ENCODE data around the gene NWD2.
"Not testable (repeated sequence)": the region's sequence is repeated elsewhere in the genome, so short reads cannot be mapped to it uniquely, and the experiment has no call there.

NWD2 gene

GRCh38 chr4:37393889-37394288 lies 149.3 kb downstream of the NWD2 start:
- DNase-seq (ENCODE audit: low read depth in 2 of 2): no peak

GRCh38 chr4:37397505-37397904 lies 153.0 kb downstream of the NWD2 start:
- DNase-seq (ENCODE audit: low read depth in 2 of 2): no peak

- no peak for DNase-seq (ENCODE audit: low read depth in 2 of 2)
These were observed 155.8 kb downstream of the NWD2 start for GRCh38 chr4:37400241-37400881.

- not testable (repeated sequence) for DNase-seq (ENCODE audit: low read depth in 2 of 2)
These were observed 163.6 kb downstream of the NWD2 start for GRCh38 chr4:37407938-37408826.

- DNase-seq (ENCODE audit: low read depth in 2 of 2): not testable (repeated sequence)
These were observed 169.1 kb downstream of the NWD2 start for GRCh38 chr4:37413612-37414011.

- DNase-seq (ENCODE audit: low read depth in 2 of 2): no peak
These were observed 171.4 kb downstream of the NWD2 start for GRCh38 chr4:37415845-37416369.

- DNase-seq (ENCODE audit: low read depth in 2 of 2): no peak
These were observed 177.1 kb downstream of the NWD2 start for GRCh38 chr4:37421614-37422013.

GRCh38 chr4:37422102-37422501 lies 177.6 kb downstream of the NWD2 start:
- DNase-seq (ENCODE audit: low read depth in 2 of 2): no peak

GRCh38 chr4:37422638-37423037 lies 178.1 kb downstream of the NWD2 start:
- no peak for DNase-seq (ENCODE audit: low read depth in 2 of 2)

- no peak for DNase-seq (ENCODE audit: low read depth in 2 of 2)
These were observed 178.8 kb downstream of the NWD2 start for GRCh38 chr4:37423310-37423709.

- no peak for DNase-seq (ENCODE audit: low read depth in 2 of 2)
These were observed 180.2 kb downstream of the NWD2 start for GRCh38 chr4:37424753-37425152.

- DNase-seq (ENCODE audit: low read depth in 2 of 2): no peak
These were observed 181.3 kb downstream of the NWD2 start for GRCh38 chr4:37425857-37426256.

- DNase-seq (ENCODE audit: low read depth in 2 of 2): no peak
These were observed 182.7 kb downstream of the NWD2 start for GRCh38 chr4:37427193-37427592.

GRCh38 chr4:37429906-37430305 lies 185.4 kb downstream of the NWD2 start:
- no peak for DNase-seq (ENCODE audit: low read depth in 2 of 2)

- DNase-seq (ENCODE audit: low read depth in 2 of 2): no peak
These were observed 186.3 kb downstream of the NWD2 start for GRCh38 chr4:37430718-37431416.

GRCh38 chr4:37431417-37431743 lies 186.8 kb downstream of the NWD2 start:
- DNase-seq (ENCODE audit: low read depth in 2 of 2): no peak

- no peak for DNase-seq (ENCODE audit: low read depth in 2 of 2)
These were observed 189.9 kb downstream of the NWD2 start for GRCh38 chr4:37434469-37434868.

GRCh38 chr4:37436546-37436945 lies 192.0 kb downstream of the NWD2 start:
- DNase-seq (ENCODE audit: low read depth in 2 of 2): no peak

- no peak for DNase-seq (ENCODE audit: low read depth in 2 of 2)
These were observed 192.6 kb downstream of the NWD2 start for GRCh38 chr4:37437163-37437562.

GRCh38 chr4:37438564-37439279 lies 194.2 kb downstream of the NWD2 start:
- no peak for DNase-seq (ENCODE audit: low read depth in 2 of 2)

- no peak for DNase-seq (ENCODE audit: low read depth in 2 of 2)
These were observed 195.4 kb downstream of the NWD2 start for GRCh38 chr4:37439809-37440474.

Data from stimulated activated CD4-positive, alpha-beta T cell treated with anti-CD3 and anti-CD28 coated beads, Interleukin-12 subunit alpha, Interleukin-12 subunit beta, amount 100 ng/mL, for 24 hours (primary cell).